Large intestine (tissue), 3 donors: ENCODE data around the gene SEPTIN1. TPM values are rescaled to one million over a fixed set of nuclear protein-coding genes. Genes with fewer than 3 reads are reported as not detected.
"Not testable (repeated sequence)": the region's sequence is repeated elsewhere in the genome, so short reads cannot be mapped to it uniquely, and the experiment has no call there.

Experiments used
- DNase-seq, 2 donors: peaks; one replicate each; pipeline versions ENCODE4 v3.0.0 to v3.0.0-alpha.2; 2013
- H3K27ac ChIP-seq: one replicate; pipeline ENCODE4 v1.5.1; 2013; ENCODE audit warnings: low read length
- H3K27me3 ChIP-seq: 2 replicates; pipeline ENCODE4 v1.6.1; 2013; ENCODE audit warnings: low read length; ENCODE audit not compliant: control insufficient read depth, insufficient read depth
- H3K36me3 ChIP-seq: 2 replicates; pipeline ENCODE4 v1.6.1; 2013; ENCODE audit warnings: low read length; ENCODE audit not compliant: control insufficient read depth, insufficient read depth
- H3K4me1 ChIP-seq: one replicate; pipeline ENCODE4 v1.6.1; 2013; ENCODE audit warnings: low read length; ENCODE audit not compliant: control insufficient read depth, insufficient read depth
- H3K4me3 ChIP-seq: one replicate; pipeline ENCODE4 v1.5.1; 2013; ENCODE audit warnings: low read length
- H3K9me3 ChIP-seq: one replicate; pipeline ENCODE4 v1.6.1; 2013; ENCODE audit warnings: mild to moderate bottlenecking, low read depth, low read length, moderate library complexity; ENCODE audit not compliant: control insufficient read depth
- WGBS: methylation state at CpG from one replicate; pipeline ENCODE4 v1.1.5; 2013; ENCODE audit warnings: low lambda C conversion rate; ENCODE audit not compliant: insufficient coverage; 5-methylcytosine and 5-hydroxymethylcytosine counted together
- polyA plus RNA-seq: library from polyadenylated mRNA; unstranded; fragments of 120-200 nt; gene quantifications from one replicate; pipeline ENCODE4 v1.2.1, GENCODE V29; 2013

The SEPTIN1 gene
- polyA plus RNA-seq, 1 donor, result 5.4 TPM

DNA sequence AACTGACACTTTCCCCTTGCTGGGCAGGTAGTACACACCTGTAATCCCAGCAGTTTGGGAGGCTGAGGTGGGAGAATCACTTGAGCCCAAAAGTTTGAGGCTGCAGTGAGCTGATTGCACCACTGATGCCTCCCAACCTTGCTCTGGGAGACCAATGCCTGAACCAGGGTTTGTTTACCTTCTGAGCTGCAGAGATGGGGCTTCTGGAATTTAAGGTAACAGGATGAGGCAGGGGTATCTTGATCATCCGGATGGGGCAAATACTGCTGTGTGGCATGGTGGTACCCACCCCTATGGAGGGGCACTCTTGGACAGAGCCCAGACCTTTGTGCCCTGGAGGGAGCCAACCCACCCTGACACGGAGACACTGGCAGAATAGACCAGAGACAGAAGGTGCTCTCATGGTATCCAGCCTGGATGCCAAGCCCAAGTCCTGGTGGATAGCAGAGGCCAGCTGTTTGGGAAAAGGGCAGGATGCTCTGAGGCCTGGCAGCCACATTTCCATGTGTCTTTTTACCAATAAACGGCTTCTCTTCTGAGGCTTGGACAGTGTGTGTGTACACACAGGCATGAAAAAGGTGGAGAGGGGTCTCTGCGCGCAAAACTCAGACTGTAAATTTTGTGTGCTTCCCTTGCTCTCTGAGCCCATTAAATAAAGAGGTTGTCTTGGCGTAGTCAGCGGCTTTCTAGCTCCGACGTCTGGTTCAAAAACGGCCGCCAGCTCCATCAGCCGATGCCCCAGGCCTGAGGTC is 17.2 kb upstream of the SEPTIN1 start:
- peaks cover 7% of the 10 kb centered on the region for H3K9me3 ChIP-seq
- peak in 1 of 2 donors; percentile 1 for DNase-seq
- peaks cover 21% of the 10 kb centered on the region for H3K4me1 ChIP-seq
- peak overlapping the region; percentile 87 for H3K27ac ChIP-seq
- WGBS, result no CpG with 5 or more reads among the region's 12 CpGs
- peak overlapping the region; percentile 81 for H3K4me3 ChIP-seq
- peaks cover 16% of the 10 kb centered on the region for H3K36me3 ChIP-seq
- H3K27me3 ChIP-seq, result no peaks in the 10 kb centered on the region

DNA sequence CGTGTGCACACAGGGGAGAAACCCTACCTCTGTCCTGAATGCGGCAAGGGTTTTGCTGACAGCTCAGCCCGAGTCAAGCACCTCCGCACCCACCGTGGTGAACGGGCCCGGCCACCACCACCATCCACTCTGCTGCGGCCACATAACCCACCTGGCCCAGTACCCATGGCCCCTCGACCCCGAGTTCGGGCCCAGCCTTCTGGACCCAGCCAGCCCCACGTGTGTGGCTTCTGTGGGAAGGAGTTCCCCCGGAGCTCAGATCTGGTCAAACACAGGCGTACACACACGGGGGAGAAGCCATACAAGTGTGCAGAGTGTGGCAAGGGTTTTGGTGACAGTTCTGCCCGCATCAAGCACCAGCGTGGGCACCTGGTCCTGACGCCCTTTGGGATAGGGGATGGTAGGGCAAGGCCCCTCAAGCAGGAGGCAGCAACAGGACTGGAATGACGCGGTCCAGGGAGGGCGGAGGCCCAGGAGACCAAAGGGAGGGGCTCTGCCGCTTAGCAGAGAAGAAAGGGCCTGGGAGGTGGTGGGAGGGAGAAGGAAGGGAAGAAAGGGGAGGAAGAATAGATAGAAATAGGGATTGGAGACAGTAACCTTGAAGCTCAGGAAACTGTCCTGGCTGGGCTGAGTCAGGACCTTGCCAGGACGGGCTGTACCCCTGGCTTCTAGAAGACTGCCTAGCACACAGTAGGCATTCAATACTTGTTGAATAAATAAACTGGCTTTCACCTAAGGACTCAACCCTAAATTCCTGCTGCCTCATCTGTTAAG is 16.5 kb upstream of the SEPTIN1 start:
- H3K4me1 ChIP-seq, result peaks cover 27% of the 10 kb centered on the region
- peak overlapping the region; percentile 87 for H3K27ac ChIP-seq
- no peaks in the 10 kb centered on the region for H3K27me3 ChIP-seq
- peaks cover 7% of the 10 kb centered on the region for H3K9me3 ChIP-seq
- H3K4me3 ChIP-seq, result no peak overlapping the region
- WGBS, result 54% methylated on average over 2 of the region's 23 CpGs
- H3K36me3 ChIP-seq, result peaks cover 16% of the 10 kb centered on the region
- no peak for DNase-seq

DNA sequence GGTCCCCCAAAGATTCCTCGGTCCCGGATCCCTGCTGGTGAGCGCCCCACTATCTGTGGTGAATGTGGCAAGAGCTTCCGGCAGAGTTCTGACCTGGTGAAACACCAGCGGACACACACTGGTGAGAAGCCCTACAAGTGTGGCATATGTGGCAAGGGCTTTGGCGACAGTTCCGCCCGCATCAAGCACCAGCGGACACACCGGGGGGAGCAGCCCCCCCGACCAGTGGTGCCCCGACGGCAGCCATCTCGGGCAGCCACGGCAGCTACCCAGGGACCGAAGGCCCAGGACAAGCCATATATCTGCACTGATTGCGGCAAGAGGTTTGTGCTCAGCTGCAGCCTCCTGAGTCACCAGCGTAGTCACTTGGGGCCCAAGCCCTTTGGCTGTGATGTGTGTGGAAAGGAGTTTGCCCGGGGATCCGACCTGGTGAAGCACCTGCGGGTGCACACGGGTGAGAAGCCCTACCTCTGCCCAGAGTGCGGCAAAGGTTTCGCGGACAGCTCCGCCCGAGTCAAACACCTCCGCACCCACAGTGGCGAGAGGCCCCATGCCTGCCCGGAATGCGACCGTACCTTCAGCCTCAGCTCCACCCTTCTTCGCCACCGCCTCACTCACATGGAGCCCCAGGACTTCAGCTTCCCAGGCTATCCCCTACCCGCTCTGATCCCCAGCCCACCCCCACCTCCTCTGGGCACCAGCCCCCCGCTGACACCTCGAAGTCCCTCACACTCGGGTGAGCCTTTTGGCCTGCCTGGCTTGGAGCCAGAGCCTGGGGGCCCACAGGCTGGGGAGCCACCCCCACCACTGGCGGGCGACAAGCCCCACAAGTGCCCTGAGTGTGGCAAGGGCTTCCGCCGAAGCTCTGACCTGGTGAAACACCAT is 15.7 kb upstream of the SEPTIN1 start:
- H3K27ac ChIP-seq, result no peak overlapping the region
- H3K27me3 ChIP-seq, result no peaks in the 10 kb centered on the region
- H3K36me3 ChIP-seq, result peaks cover 16% of the 10 kb centered on the region
- H3K9me3 ChIP-seq, result peaks cover 7% of the 10 kb centered on the region
- no CpG with 5 or more reads among the region's 42 CpGs for WGBS
- DNase-seq, result peak in 1 of 2 donors; percentile 1
- no peak overlapping the region for H3K4me3 ChIP-seq
- H3K4me1 ChIP-seq, result peaks cover 27% of the 10 kb centered on the region

DNA sequence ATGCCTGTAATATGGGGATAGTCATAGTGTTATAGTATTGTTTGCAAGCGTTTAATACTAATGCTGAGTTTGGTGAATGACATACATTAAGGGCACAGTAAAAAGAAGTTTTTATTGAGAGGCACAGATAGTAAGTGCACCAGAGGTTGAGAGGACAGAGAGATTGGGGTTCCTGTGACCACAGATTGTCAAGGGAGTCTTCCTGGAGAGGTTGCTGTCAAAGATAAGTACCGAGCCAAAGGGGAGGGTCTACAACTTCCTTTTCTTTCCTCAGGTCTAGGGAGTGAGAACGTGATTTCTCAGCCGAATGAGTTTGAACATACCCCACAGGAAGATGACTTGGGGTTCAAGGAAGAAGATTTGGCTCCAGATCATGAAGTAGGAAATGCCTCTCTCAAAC is 14.7 kb upstream of the SEPTIN1 start:
- no peak for DNase-seq
- H3K27ac ChIP-seq, result no peak overlapping the region

DNA sequence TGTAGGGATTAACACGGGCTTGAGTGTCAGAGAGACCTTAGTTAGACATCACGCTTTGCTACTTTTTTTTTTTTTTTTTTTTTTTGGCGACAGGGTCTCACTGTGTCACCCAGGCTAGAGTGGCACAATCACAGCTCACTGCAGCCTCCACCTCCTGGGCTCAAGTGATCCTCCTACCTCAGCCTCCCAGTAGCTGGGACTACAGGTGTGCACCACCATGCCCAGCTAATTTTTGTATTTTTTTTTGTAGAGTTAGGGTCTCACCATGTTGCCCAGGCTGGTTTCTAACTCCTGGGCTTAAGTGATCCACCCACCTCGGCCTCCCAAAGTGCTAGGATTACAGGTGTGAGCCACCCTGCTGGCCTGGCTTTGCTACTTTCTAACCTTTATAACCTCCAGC is 14.3 kb upstream of the SEPTIN1 start:
- WGBS, result no CpG with 5 or more reads among the region's 4 CpGs
- peaks cover 16% of the 10 kb centered on the region for H3K36me3 ChIP-seq
- not testable (repeated sequence) for H3K9me3 ChIP-seq, H3K27me3 ChIP-seq, H3K4me3 ChIP-seq, H3K27ac ChIP-seq, DNase-seq
- peaks cover 26% of the 10 kb centered on the region for H3K4me1 ChIP-seq

More for the DNA sequence above, 14.7 kb upstream of the SEPTIN1 start:
- Histone ChIP-seq H3K27me3 (no peaks in the 10 kb centered on the region), H3K36me3 (peaks cover 16% of the 10 kb centered on the region), H3K4me3 (no peak overlapping the region), H3K9me3 (peaks cover 7% of the 10 kb centered on the region), H3K4me1 (peaks cover 27% of the 10 kb centered on the region)
- WGBS, result no CpG with 5 or more reads among the region's 4 CpGs

DNA sequence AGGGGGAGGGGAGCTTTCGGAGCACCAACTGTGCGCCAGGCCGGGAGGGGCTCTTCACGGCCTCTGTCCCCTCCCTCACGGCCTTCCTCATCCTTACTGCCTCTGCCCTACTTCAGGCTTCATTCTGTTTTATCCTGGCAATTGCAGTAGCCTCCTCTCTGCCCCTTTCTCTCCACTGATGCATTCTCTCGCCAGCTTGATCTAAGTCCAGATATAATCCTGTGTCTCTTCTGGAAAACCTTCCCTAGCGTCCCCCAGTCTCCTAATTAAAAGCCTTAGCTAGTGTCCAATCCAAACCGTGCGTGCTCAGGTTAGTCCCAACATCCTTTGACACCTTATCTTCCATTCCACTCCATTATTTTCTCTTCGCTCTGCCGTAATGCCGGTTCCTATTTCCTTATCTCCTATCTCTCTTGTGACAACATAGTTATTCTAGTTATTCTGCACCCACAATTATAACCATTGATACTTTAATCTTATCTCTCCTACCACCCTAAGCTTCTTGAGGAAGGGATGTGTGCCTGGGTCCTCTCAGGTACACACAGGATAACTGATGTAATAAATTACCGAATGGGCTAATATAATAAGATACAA is 13.7 kb upstream of the SEPTIN1 start:
- Histone ChIP-seq H3K27me3 (no peaks in the 10 kb centered on the region), H3K4me1 (peaks cover 21% of the 10 kb centered on the region), H3K4me3 (peak overlapping the region; percentile 80), H3K9me3 (peaks cover 7% of the 10 kb centered on the region), H3K27ac (peak overlapping the region; percentile 66), H3K36me3 (peaks cover 16% of the 10 kb centered on the region)
- WGBS, result 7% methylated on average over 7 of the region's 13 CpGs
- peak in 1 of 2 donors; percentile 53 for DNase-seq

DNA sequence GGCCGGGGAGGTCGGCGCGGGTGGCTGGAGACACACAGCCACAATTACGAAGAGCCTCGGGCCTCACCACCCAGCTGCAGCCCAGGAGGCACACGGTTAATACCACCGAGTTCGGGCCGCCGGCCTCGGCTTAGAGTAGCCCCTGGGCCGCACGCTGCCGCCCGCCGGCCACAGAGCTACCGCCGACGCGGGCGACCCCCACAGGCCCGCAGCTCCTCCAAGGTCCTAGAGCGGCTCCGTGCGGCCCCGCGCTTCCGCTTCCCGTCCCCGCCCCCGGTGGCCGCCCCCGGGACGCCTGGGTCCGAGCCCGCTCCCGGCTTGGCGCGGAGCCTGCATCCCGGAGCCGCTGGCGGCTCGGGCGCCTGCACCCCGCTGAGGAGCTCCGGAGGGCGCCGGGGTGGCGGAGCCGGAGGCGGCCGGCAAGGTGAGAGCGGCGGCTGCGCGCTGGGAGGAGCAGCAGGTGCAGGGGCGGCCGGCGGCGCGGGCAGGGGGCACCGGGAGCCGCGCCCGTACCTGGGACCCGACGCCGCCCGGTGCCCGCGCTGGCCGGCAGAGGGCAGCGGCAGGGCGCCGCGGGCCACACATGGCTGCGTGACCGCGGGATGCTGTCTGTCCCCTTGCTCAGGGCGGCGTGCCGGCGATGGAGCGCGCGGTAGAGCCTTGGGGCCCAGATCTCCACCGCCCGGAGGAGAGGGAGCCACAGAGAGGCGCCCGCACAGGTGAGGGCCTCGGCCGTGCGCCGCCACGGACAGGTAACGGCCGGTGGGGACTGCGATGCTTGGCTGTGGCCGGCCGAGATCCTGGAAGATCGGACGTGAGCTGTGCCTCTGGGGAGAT is 13.0 kb upstream of the SEPTIN1 start, which contains the start of gene ZNF48:
Gene ZNF48, plus strand, starts transcription at position 266 of the 837 bp plus-strand sequence. Its CDS starts 375 bp downstream, at position 641.
- Histone ChIP-seq H3K36me3 (peaks cover 16% of the 10 kb centered on the region), H3K4me1 (peaks cover 20% of the 10 kb centered on the region), H3K27ac (peak within 1 kb of the TSS; percentile 70), H3K27me3 (no peaks in the 10 kb centered on the region), H3K9me3 (peaks cover 7% of the 10 kb centered on the region), H3K4me3 (peak within 1 kb of the TSS; percentile 80)
- WGBS, result no CpG with 5 or more reads among the region's 103 CpGs
- peak; percentile 83 to 93 for DNase-seq

DNA sequence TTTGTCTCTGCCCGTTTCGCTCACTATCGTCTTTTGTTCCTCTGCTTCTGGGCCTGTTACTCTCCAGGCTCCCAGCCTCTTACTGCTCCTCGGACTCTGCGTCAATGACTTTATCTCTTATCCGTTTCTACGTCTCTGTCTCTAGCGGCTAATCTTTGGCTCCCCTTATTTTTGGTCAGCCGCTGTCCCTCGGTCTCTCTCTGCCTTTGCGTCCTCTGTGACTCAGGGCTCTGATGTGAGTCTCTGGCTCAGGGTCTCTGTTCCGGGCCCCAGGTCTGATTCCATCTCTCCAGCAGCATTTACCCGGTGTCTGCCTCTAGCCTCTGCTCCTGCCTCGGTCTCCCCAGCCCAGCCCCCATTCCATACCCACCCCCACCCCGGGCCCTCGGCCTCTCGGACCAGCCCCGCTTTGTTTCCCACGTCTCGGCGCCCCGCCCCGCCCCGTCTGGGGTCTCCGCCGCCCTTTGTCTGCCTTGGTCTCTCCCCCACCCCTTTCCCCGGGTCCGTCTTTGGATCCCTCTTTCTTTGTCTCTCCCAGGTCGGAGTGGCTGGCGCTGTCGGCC is 12.3 kb upstream of the SEPTIN1 start:
- DNase-seq, result peak in 1 of 2 donors; percentile 45
- Histone ChIP-seq H3K9me3 (peaks cover 3% of the 10 kb centered on the region), H3K27ac (peak overlapping the region; percentile 70), H3K27me3 (no peaks in the 10 kb centered on the region), H3K36me3 (peaks cover 16% of the 10 kb centered on the region), H3K4me1 (peaks cover 17% of the 10 kb centered on the region), H3K4me3 (peak overlapping the region; percentile 70)
- 18% methylated on average over 3 of the region's 31 CpGs for WGBS

DNA sequence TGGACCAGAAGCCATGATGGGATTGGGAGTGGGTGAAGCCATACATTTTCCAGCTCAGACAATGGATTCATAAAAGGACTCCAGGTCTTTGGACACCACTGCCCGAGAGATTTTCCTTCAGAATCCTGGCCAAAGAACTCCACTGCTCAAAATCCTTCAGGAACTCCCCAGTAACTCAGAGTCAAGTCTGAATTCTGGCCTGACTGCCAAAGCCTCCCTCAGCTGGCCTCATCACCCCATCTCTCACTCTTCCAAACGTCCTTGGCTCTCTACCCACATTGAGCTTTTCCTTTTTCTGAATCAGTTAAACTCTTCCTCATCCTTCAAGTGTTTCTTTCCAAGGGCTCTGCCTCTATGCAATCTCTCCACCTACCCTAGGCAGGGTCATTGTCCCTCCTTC is 1.2 kb upstream of the SEPTIN1 start:
- no peak for DNase-seq
- no peak overlapping the region for H3K27ac ChIP-seq

More for the DNA sequence above, 1.2 kb upstream of the SEPTIN1 start:
- H3K36me3 ChIP-seq, result peaks cover 2% of the 10 kb centered on the region
- peaks cover 5% of the 10 kb centered on the region for H3K4me1 ChIP-seq
- no peaks in the 10 kb centered on the region for H3K27me3 ChIP-seq
- 43% methylated on average over 1 of the region's 2 CpGs for WGBS
- no peaks in the 10 kb centered on the region for H3K9me3 ChIP-seq
- H3K4me3 ChIP-seq, result no peak overlapping the region
